ENCODE results near the gene CEP170B. TPM values are rescaled to one million over a fixed set of nuclear protein-coding genes. Genes with fewer than 3 reads are reported as not detected.
"Not testable (repeated sequence)": the region's sequence is repeated elsewhere in the genome, so short reads cannot be mapped to it uniquely, and the experiment has no call there.

CEP170B gene
- total RNA-seq, 4 donors from 2014 or later: 1.2 to 28.8 (median 8.3) TPM

- DNase-seq: no peak
- H3K9me3 ChIP-seq: no peaks in the 10 kb centered on the region
- no peaks in the 10 kb centered on the region for H3K36me3 ChIP-seq
- H3K27me3 ChIP-seq: no peaks in the 10 kb centered on the region
- intact Hi-C loops (cut with DNase I; ENCODE audit: low total_unique reads): no loop called here
- H3K27ac ChIP-seq: no peak overlapping the region
- TF ChIP-seq POLR2A (IDR thresholded peaks at IDR 0.05) (no peak), CTCF (IDR thresholded peaks at IDR 0.05) (no peak)
- H3K4me3 ChIP-seq: no peak overlapping the region
- no peaks in the 10 kb centered on the region for H3K4me1 ChIP-seq
Observed at GRCh38 chr14:104855532-104856090, 9.5 kb upstream of the CEP170B start.

- Histone ChIP-seq H3K27me3 (no peaks in the 10 kb centered on the region), H3K36me3 (no peaks in the 10 kb centered on the region), H3K4me3 (no peak overlapping the region), H3K4me1 (no peaks in the 10 kb centered on the region), H3K27ac (no peak overlapping the region), H3K9me3 (no peaks in the 10 kb centered on the region)
- DNase-seq: no peak
- intact Hi-C loops (cut with DNase I; ENCODE audit: low total_unique reads): no loop called here
- TF ChIP-seq POLR2A (IDR thresholded peaks at IDR 0.05) (no peak), CTCF (IDR thresholded peaks at IDR 0.05) (no peak)
Observed at GRCh38 chr14:104856157-104856868, 8.8 kb upstream of the CEP170B start.

- Histone ChIP-seq H3K36me3 (no peaks in the 10 kb centered on the region), H3K4me3 (no peak overlapping the region), H3K9me3 (no peaks in the 10 kb centered on the region), H3K27me3 (no peaks in the 10 kb centered on the region), H3K4me1 (no peaks in the 10 kb centered on the region), H3K27ac (no peak overlapping the region)
- intact Hi-C loops (cut with DNase I; ENCODE audit: low total_unique reads): no loop called here
- DNase-seq: no peak
- no peak for TF ChIP-seq CTCF (IDR thresholded peaks at IDR 0.05)
- TF ChIP-seq POLR2A (IDR thresholded peaks at IDR 0.05): no peak
Observed at GRCh38 chr14:104856869-104857860, 7.9 kb upstream of the CEP170B start.

- intact Hi-C loops (cut with DNase I; ENCODE audit: low total_unique reads); H3K27ac ChIP-seq; H3K4me3 ChIP-seq; H3K36me3 ChIP-seq; H3K9me3 ChIP-seq; H3K27me3 ChIP-seq; H3K4me1 ChIP-seq: not testable (repeated sequence)
- peak in 1 of 2 donors; percentile 1 for DNase-seq
Observed at GRCh38 chr14:104857931-104858330, 7.1 kb upstream of the CEP170B start.

GRCh38 chr14:104858811-104859426 is 6.1 kb upstream of the CEP170B start:
- Histone ChIP-seq H3K4me3 (no peak overlapping the region), H3K4me1 (no peaks in the 10 kb centered on the region), H3K27ac (no peak overlapping the region), H3K36me3 (no peaks in the 10 kb centered on the region), H3K27me3 (no peaks in the 10 kb centered on the region), H3K9me3 (no peaks in the 10 kb centered on the region)
- DNase-seq: peak; percentile 1 to 5
- intact Hi-C loops (cut with DNase I; ENCODE audit: low total_unique reads): no loop called here
- TF ChIP-seq CTCF (IDR thresholded peaks at IDR 0.05) (no peak), POLR2A (IDR thresholded peaks at IDR 0.05) (no peak)

Data from uterus (tissue), 4 donors.